Smooth muscle cell (in vitro differentiated cells): ENCODE measurements around the gene CHTOP. TPM values are rescaled to one million over a fixed set of nuclear protein-coding genes. Genes with fewer than 3 reads are reported as not detected.
"Not testable (repeated sequence)": the region's sequence is repeated elsewhere in the genome, so short reads cannot be mapped to it uniquely, and the experiment has no call there.

ENCODE experiments used
- DNase-seq: peaks from one replicate; lab custom pipeline; 2025; ENCODE audit not compliant: unreplicated experiment; lab: John Stamatoyannopoulos, UW
- H2AFZ ChIP-seq: fragments of 200-600 bp; sonication (generic); 2 replicates; pipeline ENCODE4 v1.6.0; 2016; ENCODE audit warnings: antibody characterized with exemption, low read depth, mild to moderate bottlenecking
- H3F3A ChIP-seq: fragments of 200-600 bp; sonication (generic); 2 replicates; pipeline ENCODE4 v1.6.0; 2017; ENCODE audit warnings: antibody characterized with exemption, low read depth
- H3K27ac ChIP-seq: fragments of 200-600 bp; sonication (generic); 2 replicates; pipeline ENCODE4 v1.5.1; 2016; ENCODE audit warnings: low read depth, mild to moderate bottlenecking
- H3K27me3 ChIP-seq: fragments of 200-600 bp; sonication (generic); 2 replicates; pipeline ENCODE4 v1.6.1; 2016; ENCODE audit warnings: low read depth, mild to moderate bottlenecking
- H3K36me3 ChIP-seq: fragments of 200-600 bp; sonication (generic); 2 replicates; pipeline ENCODE4 v1.5.1; 2016; ENCODE audit warnings: low read depth
- H3K4me1 ChIP-seq: fragments of 200-600 bp; sonication (generic); 2 replicates; pipeline ENCODE4 v1.5.1; 2016; ENCODE audit warnings: low read depth
- H3K4me2 ChIP-seq: fragments of 200-600 bp; sonication (generic); 2 replicates; pipeline ENCODE4 v1.6.0; 2016; ENCODE audit warnings: mild to moderate bottlenecking
- H3K4me3 ChIP-seq: fragments of 200-600 bp; sonication (generic); 2 replicates; pipeline ENCODE4 v1.5.1; 2016; ENCODE audit warnings: mild to moderate bottlenecking
- H3K79me2 ChIP-seq: fragments of 200-600 bp; sonication (generic); 2 replicates; pipeline ENCODE4 v1.6.0; 2016; ENCODE audit warnings: low read depth, mild to moderate bottlenecking
- H3K9ac ChIP-seq: fragments of 200-600 bp; sonication (generic); 2 replicates; pipeline ENCODE4 v1.6.0; 2016; ENCODE audit warnings: low read depth
- H3K9me3 ChIP-seq: fragments of 200-600 bp; sonication (generic); replicated peaks from 2 replicates; pipeline ENCODE4 v1.5.1; 2016; ENCODE audit warnings: low read depth
- H4K20me1 ChIP-seq: fragments of 200-600 bp; sonication (generic); 2 replicates; pipeline ENCODE4 v1.6.0; 2016; ENCODE audit warnings: low read depth
- CTCF ChIP-seq: fragments of 200-600 bp; sonication (generic); IDR thresholded peaks from 2 replicates; pipeline ENCODE4 v1.5.1; 2017; ENCODE audit warnings: borderline replicate concordance, mild to moderate bottlenecking, antibody characterized with exemption; ENCODE audit not compliant: insufficient read depth, poor library complexity, severe bottlenecking
- WGBS: methylation state at CpG from one replicate; pipeline ENCODE4 v1.1.7; 2016; ENCODE audit warnings: low lambda C conversion rate; 5-methylcytosine and 5-hydroxymethylcytosine counted together
- polyA plus RNA-seq: library from polyadenylated mRNA; unstranded; fragments of >200 nt; fragmentation: Nextera tagmentation; extraction: Ambion mirVana; gene quantifications from 2 replicates; pipeline ENCODE4 v1.2.1, GENCODE V29; 2016
- total RNA-seq: library from RNA; depleted of rRNA; stranded (reverse); fragments of >200 nt; gene quantifications from 2 replicates; pipeline ENCODE4 v1.2.3, GENCODE V29; 2014

The CHTOP gene
- total and polyA plus RNA-seq, 2 experiments from 2014 or later, result 47.8 to 50.2 TPM

GRCh38 chr1:153636312-153636711 lies 2.4 kb downstream of the CHTOP start:
- no peak for DNase-seq
- Histone ChIP-seq H3K27ac (peak overlapping the region; percentile 31), H3K4me2 (peak overlapping the region; percentile 92), H3K27me3 (no peaks in the 10 kb centered on the region), H3K79me2 (peaks cover 65% of the 10 kb centered on the region), H2AFZ (no peak overlapping the region), H3K36me3 (peaks cover 18% of the 10 kb centered on the region), H3K9me3 (no peaks in the 10 kb centered on the region), H3K4me1 (peaks cover 12% of the 10 kb centered on the region), H3K9ac (no peak overlapping the region), H4K20me1 (peaks cover 69% of the 10 kb centered on the region), H3F3A (peaks cover 23% of the 10 kb centered on the region), H3K4me3 (no peak overlapping the region)
- WGBS, result 86% methylated on average over 9 of the region's 9 CpGs
- TF ChIP-seq CTCF, result no peak

GRCh38 chr1:153638261-153638660 lies 4.4 kb downstream of the CHTOP start:
- H3K79me2 ChIP-seq, result peaks cover 76% of the 10 kb centered on the region
- no peak overlapping the region for H3K4me2 ChIP-seq
- H3K9me3 ChIP-seq, result no peaks in the 10 kb centered on the region
- no peak for DNase-seq
- no peak overlapping the region for H3K9ac ChIP-seq
- no peak overlapping the region for H3K4me3 ChIP-seq
- peaks cover 88% of the 10 kb centered on the region for H4K20me1 ChIP-seq
- H3F3A ChIP-seq, result peaks cover 28% of the 10 kb centered on the region
- no peaks in the 10 kb centered on the region for H3K27me3 ChIP-seq
- peaks cover 30% of the 10 kb centered on the region for H3K36me3 ChIP-seq
- no peak overlapping the region for H3K27ac ChIP-seq
- no peak for TF ChIP-seq CTCF
- 96% methylated on average over 6 of the region's 6 CpGs for WGBS
- H3K4me1 ChIP-seq, result peaks cover 12% of the 10 kb centered on the region
- no peak overlapping the region for H2AFZ ChIP-seq

GRCh38 chr1:153639280-153639679 lies 5.4 kb downstream of the CHTOP start:
- no peak for DNase-seq
- no peak overlapping the region for H3K27ac ChIP-seq
- H3K9me3 ChIP-seq, result no peaks in the 10 kb centered on the region
- H3K4me2 ChIP-seq, result no peak overlapping the region
- peaks cover 12% of the 10 kb centered on the region for H3K4me1 ChIP-seq
- H3K9ac ChIP-seq, result no peak overlapping the region
- WGBS, result 92% methylated on average over 3 of the region's 3 CpGs
- no peak overlapping the region for H2AFZ ChIP-seq
- no peaks in the 10 kb centered on the region for H3K27me3 ChIP-seq
- TF ChIP-seq CTCF, result no peak
- H4K20me1 ChIP-seq, result peaks cover 98% of the 10 kb centered on the region
- H3K36me3 ChIP-seq, result peaks cover 39% of the 10 kb centered on the region
- H3K4me3 ChIP-seq, result no peak overlapping the region
- H3F3A ChIP-seq, result peaks cover 37% of the 10 kb centered on the region
- H3K79me2 ChIP-seq, result peaks cover 73% of the 10 kb centered on the region

GRCh38 chr1:153640213-153640612 lies 6.3 kb downstream of the CHTOP start:
- not testable (repeated sequence) for H3K27ac ChIP-seq, H3K27me3 ChIP-seq, DNase-seq, H3K4me1 ChIP-seq, H2AFZ ChIP-seq, H3K9ac ChIP-seq, H3K4me3 ChIP-seq, H3K9me3 ChIP-seq, H3K4me2 ChIP-seq
- Histone ChIP-seq H3K36me3 (peaks cover 39% of the 10 kb centered on the region), H3F3A (peaks cover 37% of the 10 kb centered on the region), H4K20me1 (peaks cover 91% of the 10 kb centered on the region), H3K79me2 (peaks cover 64% of the 10 kb centered on the region)
- WGBS, result over 99% methylated on average over 5 of the region's 5 CpGs
